ENCODE measurements around the gene SHISA9.

- TF ChIP-seq CTCF (IDR thresholded peaks at IDR 0.05 in 4 of 5, conservative IDR thresholded peaks at IDR 0.05 in 1 of 5): no peak
- TF ChIP-seq POLR2A (IDR thresholded peaks at IDR 0.05): no peak
Measured at GRCh38 chr16:12878973-12879372, 22.4 kb upstream of the SHISA9 start.
